Testis (tissue), 3 donors: Measurements from ENCODE around the gene P2RY4. TPM values are rescaled to one million over a fixed set of nuclear protein-coding genes. Genes with fewer than 3 reads are reported as not detected.
"Not testable (repeated sequence)": the region's sequence is repeated elsewhere in the genome, so short reads cannot be mapped to it uniquely, and the experiment has no call there.

Experiments used
- DNase-seq: peaks from one replicate; pipeline ENCODE4 v3.0.0-alpha.2; 2019
- H3K27ac ChIP-seq, 2 donors: fragments of 200-600 bp; sonication (generic); one replicate each; pipeline ENCODE4 v1.5.1; 2019
- H3K27me3 ChIP-seq: fragments of 200-600 bp; sonication (generic); one replicate; pipeline ENCODE4 v1.5.1; 2019
- H3K36me3 ChIP-seq: fragments of 200-600 bp; sonication (generic); one replicate; pipeline ENCODE4 v1.5.1; 2017; ENCODE audit warnings: low read depth; ENCODE audit errors: missing control alignments
- H3K4me1 ChIP-seq: fragments of 200-600 bp; sonication (generic); one replicate; pipeline ENCODE4 v1.5.1; 2019
- H3K4me3 ChIP-seq, 2 donors: fragments of 200-600 bp; sonication (generic); one replicate each; pipeline ENCODE4 v1.5.1; 2017 to 2019
- H3K9me3 ChIP-seq: fragments of 200-600 bp; sonication (generic); one replicate; pipeline ENCODE4 v1.5.1; 2017
- POLR2A ChIP-seq: fragments of 450-650 bp; IDR thresholded peaks from one replicate; pipeline ENCODE4 v1.6.1; 2017; ENCODE audit warnings: antibody characterized with exemption, mild to moderate bottlenecking, moderate library complexity
- WGBS, 2 donors: methylation state at CpG; one replicate each; pipeline ENCODE4 v1.1.5; 2018; 5-methylcytosine and 5-hydroxymethylcytosine counted together
- intact Hi-C: fragments of 100-400 bp; cut with DNase I; formaldehyde crosslinking; loops from one replicate; pipeline ENCODE4 v1.15.1; 2023; ENCODE audit warnings: low total_unique reads
- polyA plus RNA-seq: library from polyadenylated mRNA; stranded (reverse); fragments of 350-450 nt; fragmentation: Illumina TruSeq; extraction: RNeasy Lipid Tissue Mini Kit (QIAGEN cat#74804); gene quantifications from one replicate; pipeline ENCODE4 v1.2.3, GENCODE V29; 2014; ENCODE audit warnings: low read depth, low replicate concordance; ENCODE audit not compliant: insufficient read depth
- total RNA-seq, 2 donors: library from RNA; depleted of rRNA; stranded (reverse); fragments of >200 nt; gene quantifications; one replicate each; pipeline ENCODE4 v1.2.3, GENCODE V29; 2016
- TF ChIP-seq, protein P1 (sequence below), 3 experiments: fragments of 450-650 bp in 2 of 3; fragments of 200-600 bp in 1 of 3; sonication (generic) in 1 of 3; IDR thresholded peaks; one replicate each; pipeline ENCODE4 v1.5.1; 2016 to 2019; ENCODE audit warnings: antibody characterized with exemption in 3 of 3, mild to moderate bottlenecking in 2 of 3, moderate library complexity in 1 of 3

The P2RY4 gene
- total and polyA plus RNA-seq, 3 donors from 2014 or later = 1.2 to 2.3 TPM; not detected in 1

DNA sequence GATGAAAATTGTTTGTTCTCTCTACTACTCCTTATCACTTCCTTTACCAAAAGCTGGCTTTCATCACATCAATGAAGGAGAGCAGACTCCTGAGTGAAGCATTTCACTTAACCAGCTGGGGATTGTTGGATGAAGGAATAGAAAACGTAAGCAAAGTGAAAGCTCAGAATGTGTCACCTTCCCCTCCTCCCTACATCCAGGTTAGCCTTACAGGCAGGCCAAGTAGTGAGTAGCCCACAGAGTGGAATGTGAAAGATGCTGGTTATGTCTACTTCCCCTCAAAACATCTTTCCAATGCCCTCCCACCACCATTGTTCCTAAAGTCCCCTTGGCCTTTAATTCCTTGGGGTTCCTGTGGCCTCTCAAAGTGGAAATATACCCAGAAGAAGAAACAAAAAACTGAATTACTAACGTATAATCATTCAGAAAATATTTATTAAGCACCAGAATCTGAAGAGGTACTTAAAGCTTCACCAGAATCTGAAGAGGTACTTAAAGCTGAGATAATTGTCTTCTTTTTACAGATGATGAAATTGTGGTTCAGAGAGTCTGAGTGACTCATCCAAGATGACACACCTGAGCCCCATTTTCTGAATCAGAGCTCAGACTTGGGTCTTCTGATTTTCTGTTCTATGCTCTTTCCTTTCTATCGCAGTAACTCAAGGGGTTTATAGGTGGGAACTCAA is 6.5 kb downstream of the P2RY4 start:
- Histone ChIP-seq H3K36me3 (no peaks in the 10 kb centered on the region), H3K4me3 (no peak overlapping the region), H3K27ac (no peak overlapping the region), H3K9me3 (no peaks in the 10 kb centered on the region), H3K27me3 (no peaks in the 10 kb centered on the region), H3K4me1 (no peaks in the 10 kb centered on the region)
- intact Hi-C loops = no loop called here
- TF ChIP-seq, protein P1, sequence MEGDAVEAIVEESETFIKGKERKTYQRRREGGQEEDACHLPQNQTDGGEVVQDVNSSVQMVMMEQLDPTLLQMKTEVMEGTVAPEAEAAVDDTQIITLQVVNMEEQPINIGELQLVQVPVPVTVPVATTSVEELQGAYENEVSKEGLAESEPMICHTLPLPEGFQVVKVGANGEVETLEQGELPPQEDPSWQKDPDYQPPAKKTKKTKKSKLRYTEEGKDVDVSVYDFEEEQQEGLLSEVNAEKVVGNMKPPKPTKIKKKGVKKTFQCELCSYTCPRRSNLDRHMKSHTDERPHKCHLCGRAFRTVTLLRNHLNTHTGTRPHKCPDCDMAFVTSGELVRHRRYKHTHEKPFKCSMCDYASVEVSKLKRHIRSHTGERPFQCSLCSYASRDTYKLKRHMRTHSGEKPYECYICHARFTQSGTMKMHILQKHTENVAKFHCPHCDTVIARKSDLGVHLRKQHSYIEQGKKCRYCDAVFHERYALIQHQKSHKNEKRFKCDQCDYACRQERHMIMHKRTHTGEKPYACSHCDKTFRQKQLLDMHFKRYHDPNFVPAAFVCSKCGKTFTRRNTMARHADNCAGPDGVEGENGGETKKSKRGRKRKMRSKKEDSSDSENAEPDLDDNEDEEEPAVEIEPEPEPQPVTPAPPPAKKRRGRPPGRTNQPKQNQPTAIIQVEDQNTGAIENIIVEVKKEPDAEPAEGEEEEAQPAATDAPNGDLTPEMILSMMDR (IDR thresholded peaks at IDR 0.05) = no peak
- TF ChIP-seq POLR2A = no peak
- WGBS, 2 donors = 93 to 100% methylated on average over 3 of the region's 3 CpGs
- DNase-seq = no peak

DNA sequence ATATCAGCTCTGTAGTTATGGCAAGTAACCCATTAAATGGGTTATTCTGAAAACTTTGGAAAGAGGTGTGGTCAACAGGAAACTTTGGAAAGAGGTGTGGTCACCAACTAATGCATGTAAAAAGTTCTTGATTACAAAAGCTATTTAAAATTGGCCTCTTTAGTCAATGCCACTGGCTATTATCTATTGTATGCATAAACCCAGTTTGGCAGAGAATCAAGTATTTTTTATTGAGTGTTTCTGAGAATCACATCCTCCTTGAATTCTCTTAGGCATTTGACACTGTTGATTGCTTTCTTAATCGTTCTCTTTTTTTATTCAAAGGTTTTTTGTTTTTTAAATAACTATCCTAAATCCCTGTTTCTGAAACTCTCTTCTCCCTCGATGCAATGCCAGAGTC is 7.5 kb downstream of the P2RY4 start:
- Histone ChIP-seq H3K9me3 (no peaks in the 10 kb centered on the region), H3K4me3 (no peak overlapping the region), H3K36me3 (no peaks in the 10 kb centered on the region), H3K4me1 (no peaks in the 10 kb centered on the region), H3K27ac (no peak overlapping the region), H3K27me3 (no peaks in the 10 kb centered on the region)
- WGBS, 2 donors = 78 to 84% methylated on average over 2 of the region's 2 CpGs
- no peak for DNase-seq
- no peak for TF ChIP-seq POLR2A
- TF ChIP-seq, protein P1 (IDR thresholded peaks at IDR 0.05) = no peak
- intact Hi-C loops = no loop called here

DNA sequence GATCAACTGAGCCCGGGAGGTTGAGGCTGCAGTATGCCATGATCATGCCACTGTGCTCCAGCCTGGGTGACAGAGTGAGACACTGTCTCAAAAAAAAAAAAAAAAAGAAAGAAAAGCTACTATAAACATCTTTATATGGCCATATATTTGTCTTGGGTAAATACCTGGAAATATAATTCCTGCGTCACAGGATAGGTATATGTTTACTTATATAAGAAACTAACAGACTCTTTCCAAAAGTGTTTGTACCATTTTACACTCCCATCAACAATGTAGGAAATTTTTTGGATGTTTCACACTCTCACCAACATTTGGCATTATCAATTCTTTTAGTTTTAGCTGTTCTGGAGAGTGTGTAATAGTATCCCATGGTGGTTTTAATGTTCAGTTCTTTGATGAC is 12.8 kb downstream of the P2RY4 start:
- DNase-seq = no peak
- Histone ChIP-seq H3K9me3 (no peaks in the 10 kb centered on the region), H3K4me3 (no peak overlapping the region), H3K27ac (no peak overlapping the region), H3K36me3 (no peaks in the 10 kb centered on the region), H3K4me1 (no peaks in the 10 kb centered on the region), H3K27me3 (no peaks in the 10 kb centered on the region)
- TF ChIP-seq POLR2A = no peak
- WGBS, 2 donors = 91 to 100% methylated on average over 1 to 2 of the region's 2 CpGs
- intact Hi-C loops = no loop called here

DNA sequence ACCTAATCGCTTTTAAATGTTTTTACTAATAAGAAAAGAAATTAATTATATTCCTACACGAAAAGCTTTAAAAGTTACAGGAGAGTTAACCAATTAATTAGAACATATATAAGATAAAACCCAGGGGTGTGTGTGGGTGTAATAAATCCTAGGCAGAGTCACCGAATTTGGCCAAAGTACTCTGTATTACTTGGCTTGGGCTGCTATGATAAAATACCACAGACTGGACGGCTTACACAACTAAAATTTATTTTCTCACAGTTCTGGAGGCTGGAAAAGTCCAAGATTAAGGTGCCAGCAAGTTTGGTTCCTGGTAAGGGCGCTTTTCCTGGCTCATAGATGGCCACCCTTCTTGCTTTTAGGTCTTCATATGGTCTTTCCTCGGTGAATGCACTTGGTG is 15.1 kb downstream of the P2RY4 start:
- no peak for DNase-seq
- H3K27ac ChIP-seq = no peak overlapping the region
- no peak overlapping the region for H3K4me3 ChIP-seq
- H3K4me1 ChIP-seq = no peaks in the 10 kb centered on the region
- no peaks in the 10 kb centered on the region for H3K36me3 ChIP-seq
- TF ChIP-seq, protein P1 (IDR thresholded peaks at IDR 0.05) = no peak
- TF ChIP-seq POLR2A = no peak
- H3K27me3 ChIP-seq = no peaks in the 10 kb centered on the region
- 62 to 72% methylated on average over 6 of the region's 6 CpGs for WGBS, 2 donors
- H3K9me3 ChIP-seq = no peaks in the 10 kb centered on the region
- intact Hi-C loops = no loop called here

DNA sequence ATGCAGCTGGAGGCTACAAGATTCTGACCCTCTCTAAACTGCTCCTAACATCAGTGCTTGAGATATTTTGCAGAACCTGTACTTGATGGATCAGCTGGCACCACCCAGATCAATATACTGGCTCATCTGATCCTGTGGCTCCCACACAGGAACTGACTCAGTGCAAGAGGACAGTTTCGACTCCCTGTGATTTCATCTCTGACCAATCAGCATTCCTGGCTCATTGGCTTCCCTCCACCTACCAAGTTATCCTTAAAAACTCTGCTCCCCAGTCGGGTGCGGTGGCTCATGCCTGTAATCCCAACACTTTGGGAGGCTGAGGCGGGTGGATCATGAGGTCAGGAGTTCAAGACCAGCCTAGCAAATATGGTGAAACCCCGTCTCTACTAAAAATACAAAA is 16.4 kb downstream of the P2RY4 start:
- H3K9me3 ChIP-seq, H3K27me3 ChIP-seq, intact Hi-C loops, DNase-seq, H3K27ac ChIP-seq, H3K36me3 ChIP-seq, H3K4me3 ChIP-seq, H3K4me1 ChIP-seq: not testable (repeated sequence)
- WGBS, 2 donors = 81 to 84% methylated on average over 3 to 5 of the region's 5 CpGs

DNA sequence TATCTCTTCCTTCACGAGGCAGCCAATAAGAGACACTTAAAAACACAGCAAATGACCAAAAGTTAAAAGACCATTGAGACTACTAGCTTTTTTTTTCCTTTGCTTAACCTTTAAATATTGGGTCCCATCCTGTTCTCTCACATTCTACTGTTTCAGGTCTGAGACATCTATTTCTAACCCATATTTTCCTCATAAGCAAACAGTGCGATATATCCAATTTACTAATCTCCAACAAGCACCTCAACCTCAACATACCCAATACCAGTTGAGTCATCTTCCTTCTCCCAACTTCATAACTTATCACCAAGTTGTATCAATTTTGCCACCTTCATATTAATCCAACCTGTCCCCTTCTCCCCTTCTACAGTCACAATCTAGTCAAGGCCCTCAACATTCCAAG is 18.5 kb downstream of the P2RY4 start:
- Histone ChIP-seq H3K27ac (no peak overlapping the region), H3K36me3 (no peaks in the 10 kb centered on the region), H3K9me3 (no peaks in the 10 kb centered on the region), H3K4me1 (no peaks in the 10 kb centered on the region), H3K27me3 (no peaks in the 10 kb centered on the region), H3K4me3 (no peak overlapping the region)
- intact Hi-C loops = no loop called here
- no peak for DNase-seq
- WGBS, 2 donors = 88 to 95% methylated on average over 2 of the region's 2 CpGs
- TF ChIP-seq, protein P1 (IDR thresholded peaks at IDR 0.05) = no peak
- TF ChIP-seq POLR2A = no peak
